ENCODE results near the gene HORMAD2.

The HORMAD2 gene

GRCh38 chr22:30181459-30182349 lies 101.4 kb downstream of the HORMAD2 start:
- no peaks in the 10 kb centered on the region for H3K27me3 Mint-ChIP-seq
- no peak overlapping the region for H3K4me3 Mint-ChIP-seq
- H3K4me1 Mint-ChIP-seq (ENCODE audit: low read depth): peaks cover 91% of the 10 kb centered on the region
- peak overlapping the region; percentile 71 for H3K27ac Mint-ChIP-seq
- no peaks in the 10 kb centered on the region for H3K36me3 Mint-ChIP-seq (ENCODE audit: low read depth)
- no peaks in the 10 kb centered on the region for H3K9me3 Mint-ChIP-seq
- DNase-seq: no peak

GRCh38 chr22:30182350-30182745 lies 102.1 kb downstream of the HORMAD2 start:
- DNase-seq: no peak
- Mint-ChIP-seq H3K9me3 (no peaks in the 10 kb centered on the region), H3K27me3 (no peaks in the 10 kb centered on the region), H3K4me1 (ENCODE audit: low read depth) (peaks cover 90% of the 10 kb centered on the region), H3K4me3 (no peak overlapping the region), H3K27ac (peak overlapping the region; percentile 71), H3K36me3 (ENCODE audit: low read depth) (no peaks in the 10 kb centered on the region)

GRCh38 chr22:30182815-30183214 lies 102.6 kb downstream of the HORMAD2 start:
- Mint-ChIP-seq H3K4me3 (no peak overlapping the region), H3K27ac (peak overlapping the region; percentile 94), H3K36me3 (ENCODE audit: low read depth) (no peaks in the 10 kb centered on the region), H3K4me1 (ENCODE audit: low read depth) (peaks cover 90% of the 10 kb centered on the region), H3K27me3 (no peaks in the 10 kb centered on the region), H3K9me3 (no peaks in the 10 kb centered on the region)
- DNase-seq: no peak

GRCh38 chr22:30183271-30183670 lies 103.0 kb downstream of the HORMAD2 start:
- H3K9me3 Mint-ChIP-seq: no peaks in the 10 kb centered on the region
- no peaks in the 10 kb centered on the region for H3K36me3 Mint-ChIP-seq (ENCODE audit: low read depth)
- peaks cover 88% of the 10 kb centered on the region for H3K4me1 Mint-ChIP-seq (ENCODE audit: low read depth)
- H3K27me3 Mint-ChIP-seq: no peaks in the 10 kb centered on the region
- DNase-seq: no peak
- H3K4me3 Mint-ChIP-seq: peak overlapping the region; percentile 48
- H3K27ac Mint-ChIP-seq: peak overlapping the region; percentile 94

- H3K4me1 Mint-ChIP-seq (ENCODE audit: low read depth): peaks cover 88% of the 10 kb centered on the region
- H3K36me3 Mint-ChIP-seq (ENCODE audit: low read depth): no peaks in the 10 kb centered on the region
- peak overlapping the region; percentile 94 for H3K27ac Mint-ChIP-seq
- DNase-seq: no peak
- peak overlapping the region; percentile 48 for H3K4me3 Mint-ChIP-seq
- H3K9me3 Mint-ChIP-seq: no peaks in the 10 kb centered on the region
- H3K27me3 Mint-ChIP-seq: no peaks in the 10 kb centered on the region
Observed at GRCh38 chr22:30183861-30184278, 103.6 kb downstream of the HORMAD2 start.

GRCh38 chr22:30185129-30185528 lies 104.9 kb downstream of the HORMAD2 start:
- Mint-ChIP-seq H3K4me1 (ENCODE audit: low read depth) (peaks cover 81% of the 10 kb centered on the region), H3K27ac (peak overlapping the region; percentile 94), H3K27me3 (no peaks in the 10 kb centered on the region), H3K4me3 (peak overlapping the region; percentile 40), H3K36me3 (ENCODE audit: low read depth) (no peaks in the 10 kb centered on the region), H3K9me3 (no peaks in the 10 kb centered on the region)
- DNase-seq: peak; percentile 50

- peak overlapping the region; percentile 94 for H3K27ac Mint-ChIP-seq
- H3K36me3 Mint-ChIP-seq (ENCODE audit: low read depth): no peaks in the 10 kb centered on the region
- DNase-seq: no peak
- H3K27me3 Mint-ChIP-seq: no peaks in the 10 kb centered on the region
- peak overlapping the region; percentile 40 for H3K4me3 Mint-ChIP-seq
- H3K9me3 Mint-ChIP-seq: no peaks in the 10 kb centered on the region
- peaks cover 81% of the 10 kb centered on the region for H3K4me1 Mint-ChIP-seq (ENCODE audit: low read depth)
Observed at GRCh38 chr22:30185549-30185948, 105.3 kb downstream of the HORMAD2 start.

GRCh38 chr22:30186041-30186440 lies 105.8 kb downstream of the HORMAD2 start:
- peak overlapping the region; percentile 61 for H3K27ac Mint-ChIP-seq
- no peaks in the 10 kb centered on the region for H3K27me3 Mint-ChIP-seq
- no peaks in the 10 kb centered on the region for H3K36me3 Mint-ChIP-seq (ENCODE audit: low read depth)
- no peak for DNase-seq
- H3K4me1 Mint-ChIP-seq (ENCODE audit: low read depth): peaks cover 84% of the 10 kb centered on the region
- no peaks in the 10 kb centered on the region for H3K9me3 Mint-ChIP-seq
- no peak overlapping the region for H3K4me3 Mint-ChIP-seq

- no peaks in the 10 kb centered on the region for H3K9me3 Mint-ChIP-seq
- peaks cover 84% of the 10 kb centered on the region for H3K4me1 Mint-ChIP-seq (ENCODE audit: low read depth)
- H3K4me3 Mint-ChIP-seq: no peak overlapping the region
- H3K36me3 Mint-ChIP-seq (ENCODE audit: low read depth): no peaks in the 10 kb centered on the region
- H3K27me3 Mint-ChIP-seq: no peaks in the 10 kb centered on the region
- no peak for DNase-seq
- H3K27ac Mint-ChIP-seq: peak overlapping the region; percentile 61
Observed at GRCh38 chr22:30186510-30186909, 106.2 kb downstream of the HORMAD2 start.

- H3K9me3 Mint-ChIP-seq: no peaks in the 10 kb centered on the region
- H3K36me3 Mint-ChIP-seq (ENCODE audit: low read depth): no peaks in the 10 kb centered on the region
- no peaks in the 10 kb centered on the region for H3K27me3 Mint-ChIP-seq
- peaks cover 82% of the 10 kb centered on the region for H3K4me1 Mint-ChIP-seq (ENCODE audit: low read depth)
- no peak overlapping the region for H3K4me3 Mint-ChIP-seq
- DNase-seq: no peak
- peak overlapping the region; percentile 55 for H3K27ac Mint-ChIP-seq
Observed at GRCh38 chr22:30187094-30187493, 106.8 kb downstream of the HORMAD2 start.

GRCh38 chr22:30187529-30188407 lies 107.5 kb downstream of the HORMAD2 start:
- no peaks in the 10 kb centered on the region for H3K9me3 Mint-ChIP-seq
- no peaks in the 10 kb centered on the region for H3K27me3 Mint-ChIP-seq
- H3K36me3 Mint-ChIP-seq (ENCODE audit: low read depth): no peaks in the 10 kb centered on the region
- peaks cover 85% of the 10 kb centered on the region for H3K4me1 Mint-ChIP-seq (ENCODE audit: low read depth)
- H3K4me3 Mint-ChIP-seq: no peak overlapping the region
- peak overlapping the region; percentile 55 for H3K27ac Mint-ChIP-seq
- no peak for DNase-seq

- Mint-ChIP-seq H3K27me3 (no peaks in the 10 kb centered on the region), H3K4me3 (no peak overlapping the region), H3K36me3 (ENCODE audit: low read depth) (no peaks in the 10 kb centered on the region), H3K27ac (no peak overlapping the region), H3K4me1 (ENCODE audit: low read depth) (peaks cover 79% of the 10 kb centered on the region), H3K9me3 (no peaks in the 10 kb centered on the region)
- DNase-seq: no peak
Observed at GRCh38 chr22:30188911-30189310, 108.6 kb downstream of the HORMAD2 start.

GRCh38 chr22:30190574-30190973 lies 110.3 kb downstream of the HORMAD2 start:
- no peak for DNase-seq
- peaks cover 72% of the 10 kb centered on the region for H3K4me1 Mint-ChIP-seq (ENCODE audit: low read depth)
- H3K36me3 Mint-ChIP-seq (ENCODE audit: low read depth): no peaks in the 10 kb centered on the region
- no peaks in the 10 kb centered on the region for H3K27me3 Mint-ChIP-seq
- H3K4me3 Mint-ChIP-seq: no peak overlapping the region
- H3K27ac Mint-ChIP-seq: peak overlapping the region; percentile 6
- no peaks in the 10 kb centered on the region for H3K9me3 Mint-ChIP-seq

- Mint-ChIP-seq H3K27ac (peak overlapping the region; percentile 26), H3K4me1 (ENCODE audit: low read depth) (peaks cover 73% of the 10 kb centered on the region), H3K36me3 (ENCODE audit: low read depth) (no peaks in the 10 kb centered on the region), H3K9me3 (no peaks in the 10 kb centered on the region), H3K4me3 (no peak overlapping the region), H3K27me3 (no peaks in the 10 kb centered on the region)
- no peak for DNase-seq
Observed at GRCh38 chr22:30191040-30191701, 110.9 kb downstream of the HORMAD2 start.
